Hematopoietic multipotent progenitor cell treated with erythropoietin and hydrocortisone succinate and interleukin-3 and kit ligand, for 4 days (in vitro differentiated cells): Measurements from ENCODE around the gene WDR74.
A peak's percentile ranks its signal among the peaks of the same experiment; 100 is the strongest.
"Not testable (repeated sequence)": the region's sequence is repeated elsewhere in the genome, so short reads cannot be mapped to it uniquely, and the experiment has no call there.

Source experiments
- DNase-seq: peaks from one replicate; pipeline ENCODE4 v3.0.0-alpha.2; 2015

Gene WDR74

DNA sequence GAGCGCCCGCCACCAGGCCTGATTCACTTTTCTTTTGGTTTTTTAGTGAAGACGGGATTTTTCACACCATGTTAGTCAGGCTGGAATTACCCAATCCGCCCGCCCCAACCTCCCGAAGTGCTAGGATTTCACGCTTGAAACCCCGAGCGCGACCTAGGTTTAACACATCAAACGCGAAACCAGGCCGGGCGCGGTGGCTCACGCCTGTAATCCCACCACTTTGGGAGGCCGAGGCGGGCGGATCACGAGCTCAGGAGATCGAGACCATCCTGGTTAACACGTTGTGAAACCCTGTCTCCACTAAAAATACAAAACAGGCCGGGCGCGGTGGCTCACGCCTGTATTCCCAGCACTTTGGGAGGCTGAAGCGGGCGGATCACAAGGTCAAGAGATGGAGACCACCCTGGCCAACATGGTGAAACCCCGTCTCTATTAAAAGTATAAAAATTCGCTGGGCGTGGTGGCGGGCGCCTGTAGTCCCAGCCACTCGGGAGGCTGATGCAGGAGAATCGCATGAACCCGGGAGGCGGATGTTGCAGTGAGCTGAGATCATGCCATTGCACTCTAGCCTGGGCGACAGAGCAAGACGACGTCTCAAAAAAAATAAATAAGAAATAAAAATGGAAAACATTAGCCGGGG lies 1.5 kb upstream of the WDR74 start:
- peak; percentile 77 for DNase-seq

DNA sequence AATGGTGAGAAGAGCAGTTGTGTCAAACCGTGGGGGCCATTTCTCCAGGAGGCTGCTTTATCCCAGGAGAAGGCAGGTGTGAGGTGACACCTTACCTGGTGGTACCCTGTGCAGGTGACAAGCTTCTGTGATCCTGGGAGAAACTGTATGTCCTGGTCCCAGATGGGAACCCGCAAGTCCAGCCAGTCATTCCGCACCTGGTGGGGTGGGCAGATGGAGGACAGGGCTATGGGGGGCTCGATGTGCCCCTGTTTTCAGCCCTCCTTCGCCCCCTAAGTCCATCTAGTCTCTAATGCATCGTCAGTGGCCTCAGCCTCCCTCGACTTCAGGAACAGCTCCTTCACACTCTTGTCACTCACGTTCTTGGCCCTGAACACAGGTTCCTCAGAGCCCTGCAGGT lies 4.1 kb downstream of the WDR74 start:
- DNase-seq = no peak

DNA sequence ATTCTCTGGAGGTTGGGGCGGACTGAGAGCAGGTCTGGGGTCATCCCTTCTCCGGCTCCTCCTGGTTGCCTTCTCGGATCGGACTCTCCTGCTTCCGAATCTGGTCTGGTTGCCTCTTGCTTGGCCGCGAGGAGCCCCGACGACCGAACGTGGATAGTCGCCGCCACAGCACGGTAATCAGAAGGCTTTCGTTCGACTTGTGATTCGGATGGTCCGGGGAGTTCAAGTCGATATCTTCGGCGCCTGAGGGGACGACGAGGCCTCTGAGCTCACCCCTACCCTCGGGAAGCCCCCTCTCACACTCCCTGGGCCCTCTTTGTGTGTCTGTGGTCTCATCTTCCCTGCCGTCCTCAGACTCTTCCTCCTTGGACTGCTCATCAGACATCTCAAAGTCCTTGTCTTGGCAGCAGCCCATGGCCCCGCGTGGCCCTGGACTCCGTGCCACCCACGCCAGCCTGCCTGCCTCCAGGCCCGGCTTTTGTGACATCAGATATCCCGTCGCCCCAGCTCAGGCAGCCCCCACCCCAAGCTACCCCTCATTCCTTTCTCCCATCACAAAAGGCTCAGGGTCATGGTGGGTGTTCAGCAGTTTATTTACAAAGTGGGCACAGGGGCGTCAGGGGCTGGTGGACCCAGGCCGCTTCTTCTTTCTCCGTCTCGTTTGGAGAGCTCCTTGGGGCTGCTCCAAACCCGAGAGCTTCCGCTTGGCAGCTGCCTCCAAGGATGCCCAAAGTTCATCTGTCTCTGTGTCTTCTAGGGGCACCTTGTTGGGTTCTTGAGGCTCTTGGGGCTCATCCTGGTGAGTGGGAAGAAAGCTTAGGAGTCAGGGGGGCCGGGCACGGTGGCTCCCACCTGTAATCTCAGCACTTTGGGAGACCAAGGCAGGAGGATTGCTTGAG lies 6.8 kb downstream of the WDR74 start, which contains the start of gene TEX54:
TSS of gene TEX54 (minus strand) at position 506 of the 899 bp plus-strand sequence.
- no peak for DNase-seq

DNA sequence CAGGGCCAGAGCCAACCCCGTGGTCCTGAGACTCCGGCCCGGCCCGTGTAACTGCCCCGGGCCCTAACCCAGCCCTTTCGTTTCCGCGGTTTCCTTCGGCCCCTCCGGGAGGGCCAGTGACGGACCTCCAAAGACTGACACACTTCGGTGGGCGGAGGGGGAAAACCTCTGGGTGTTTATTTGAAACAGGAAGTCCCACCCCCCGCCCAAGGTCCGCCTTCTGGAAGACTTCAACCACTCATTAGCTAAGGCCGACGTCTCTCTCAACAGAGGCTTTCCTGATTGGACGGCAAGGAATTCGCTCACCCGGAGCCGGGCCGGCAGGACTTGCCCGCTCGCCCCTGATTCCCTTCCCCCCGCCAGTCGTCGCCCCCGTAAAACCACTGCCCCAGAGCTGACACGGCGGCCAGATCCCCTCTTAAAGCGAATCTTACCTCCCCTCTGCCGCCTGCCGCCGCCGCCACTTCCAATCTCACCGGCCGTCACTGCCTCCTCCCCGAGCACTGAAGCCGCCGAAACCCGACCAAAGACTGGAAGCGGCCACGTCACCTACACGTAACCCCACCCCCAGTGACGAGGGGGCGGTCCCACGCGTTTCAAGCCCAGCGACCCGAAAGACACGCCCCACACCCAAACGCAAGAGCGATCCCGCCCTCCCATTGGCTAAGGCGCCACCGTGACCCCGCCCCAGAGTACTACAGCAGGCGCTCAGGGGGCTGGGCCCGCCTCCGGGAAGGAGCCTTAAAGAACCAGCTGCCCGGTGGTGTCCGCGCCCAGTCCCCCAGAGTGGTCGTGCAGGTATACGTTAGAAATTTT lies 7.7 kb downstream of the WDR74 start, which contains the start of gene STX5:
TSS of gene STX5 (minus strand) at position 532 of the 816 bp plus-strand sequence. CDS start 808 bp downstream, outside the sequence.
- peak; percentile 100 for DNase-seq

DNA sequence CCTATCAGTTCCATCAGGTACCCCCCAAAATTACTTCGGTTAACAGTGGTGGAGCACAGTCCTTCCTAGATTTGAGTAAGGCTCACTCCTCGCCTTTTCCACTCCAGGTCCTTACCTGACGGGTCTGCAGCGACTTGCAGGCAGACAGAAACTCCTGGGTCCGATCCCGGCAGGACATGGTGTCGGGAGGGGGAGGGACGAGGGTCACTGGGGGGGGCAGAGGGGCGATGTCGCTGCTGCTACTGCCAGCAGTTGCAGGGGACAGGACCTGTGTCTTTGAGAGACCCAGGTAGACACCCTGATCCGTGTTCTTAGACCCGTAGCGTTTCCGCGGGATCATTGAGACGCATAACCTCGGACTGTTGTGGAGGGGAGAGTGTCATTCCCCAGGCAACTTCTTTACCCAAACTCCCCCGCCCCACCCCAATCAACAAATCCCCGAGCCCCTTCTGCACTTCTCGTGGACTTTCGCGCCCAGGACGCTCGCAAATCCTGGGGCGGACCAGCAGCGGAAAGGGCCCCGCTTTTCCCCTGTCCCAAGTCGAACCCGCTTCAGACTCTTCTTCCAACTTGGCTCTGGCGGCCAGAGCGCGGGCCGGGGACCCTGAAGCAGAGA lies 8.4 kb downstream of the WDR74 start:
- peak; percentile 83 for DNase-seq

DNA sequence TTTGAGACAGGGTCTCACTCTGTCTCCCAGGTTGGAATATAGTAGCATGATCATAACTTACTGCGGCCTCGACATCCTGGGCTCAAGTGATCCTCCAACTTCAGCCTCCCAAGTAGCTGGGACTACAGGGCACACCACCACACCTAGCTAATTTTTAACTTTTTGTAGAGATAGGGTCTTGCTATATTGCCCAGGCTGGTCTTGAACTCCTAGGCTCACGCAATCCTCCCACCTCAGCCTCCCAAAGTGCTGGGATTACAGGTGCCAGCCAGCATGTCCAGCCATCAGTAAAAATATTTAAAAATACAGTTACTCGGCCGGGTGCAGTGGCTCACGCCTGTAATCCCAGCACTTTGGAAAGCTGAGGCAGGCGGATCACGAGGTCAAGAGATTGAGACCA lies 11.3 kb downstream of the WDR74 start:
- not testable (repeated sequence) for DNase-seq

DNA sequence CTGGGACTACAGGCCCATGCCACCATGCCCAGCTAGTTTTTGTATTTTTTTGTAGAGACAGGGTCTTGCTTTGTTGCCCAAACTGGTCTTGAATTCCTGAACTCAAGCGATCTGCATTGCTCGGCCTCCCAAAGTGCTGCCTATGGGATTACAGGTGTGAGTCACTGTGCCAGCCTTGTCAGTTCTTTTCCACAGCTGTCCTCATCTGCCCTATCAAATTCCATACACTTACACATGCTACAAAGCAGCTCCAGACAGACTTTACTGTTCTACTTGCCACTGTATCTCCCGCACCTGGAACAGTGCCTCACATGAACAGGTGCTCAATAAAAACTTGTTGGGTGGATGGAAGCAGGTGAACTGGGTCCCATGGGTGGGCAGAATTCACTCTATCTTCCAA lies 15.7 kb downstream of the WDR74 start:
- DNase-seq = no peak

DNA sequence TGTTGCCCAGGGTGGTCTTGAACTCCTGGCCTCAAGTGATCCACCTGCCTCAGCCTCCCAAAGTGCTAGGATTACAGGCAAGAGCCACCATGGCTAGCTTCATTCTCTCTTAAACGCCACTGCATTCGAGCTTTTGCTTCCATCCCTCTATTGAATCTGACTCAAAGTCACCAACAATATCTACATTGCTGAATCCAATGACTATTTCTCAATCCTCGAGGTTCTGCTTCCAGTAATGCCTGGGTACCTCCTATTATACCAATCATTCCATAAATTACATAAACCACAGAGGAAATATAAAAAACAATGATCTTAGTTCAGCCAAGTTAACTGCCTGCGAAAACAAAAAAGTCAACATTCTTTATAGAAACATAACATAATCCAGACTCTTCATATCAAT lies 22.3 kb downstream of the WDR74 start:
- no peak for DNase-seq

DNA sequence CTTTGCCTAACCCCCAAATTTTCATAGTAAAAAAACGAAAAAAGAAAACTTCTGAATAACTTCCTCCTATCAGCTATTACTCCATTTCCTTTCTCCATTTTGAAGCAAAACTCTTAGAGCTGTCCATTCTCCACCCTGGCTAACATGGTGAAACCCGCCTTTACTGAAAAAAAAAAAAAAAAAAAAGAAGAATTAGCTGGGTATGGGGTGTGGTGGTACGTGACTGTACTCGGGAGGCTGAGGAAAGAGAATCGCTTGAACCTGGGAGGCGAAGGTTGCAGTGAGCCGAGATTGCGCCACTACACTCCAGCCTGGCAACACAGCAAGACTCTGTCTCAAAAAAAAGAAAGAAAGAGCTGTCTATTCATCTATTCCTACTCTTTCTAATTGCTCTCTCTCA lies 22.8 kb downstream of the WDR74 start:
- DNase-seq = peak; percentile 34

DNA sequence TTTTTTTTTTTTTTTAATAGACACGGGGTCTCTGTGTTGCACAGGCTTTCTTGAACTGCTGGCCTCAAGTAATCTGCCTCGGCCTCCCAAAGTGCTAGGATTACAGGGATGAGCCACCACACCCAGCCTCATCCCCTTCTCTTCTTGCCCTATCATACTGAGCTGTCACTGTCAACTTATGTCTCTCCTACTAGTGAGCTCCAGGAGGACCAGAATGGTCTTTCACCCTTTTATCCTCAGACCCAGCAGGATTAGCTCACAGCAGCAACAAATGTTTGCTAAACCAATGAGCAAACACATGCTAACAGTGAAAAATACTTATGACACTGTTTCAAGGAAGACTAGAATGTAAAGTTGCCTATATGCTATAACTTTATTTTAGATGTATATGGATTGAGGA lies 27.7 kb downstream of the WDR74 start:
- no peak for DNase-seq

DNA sequence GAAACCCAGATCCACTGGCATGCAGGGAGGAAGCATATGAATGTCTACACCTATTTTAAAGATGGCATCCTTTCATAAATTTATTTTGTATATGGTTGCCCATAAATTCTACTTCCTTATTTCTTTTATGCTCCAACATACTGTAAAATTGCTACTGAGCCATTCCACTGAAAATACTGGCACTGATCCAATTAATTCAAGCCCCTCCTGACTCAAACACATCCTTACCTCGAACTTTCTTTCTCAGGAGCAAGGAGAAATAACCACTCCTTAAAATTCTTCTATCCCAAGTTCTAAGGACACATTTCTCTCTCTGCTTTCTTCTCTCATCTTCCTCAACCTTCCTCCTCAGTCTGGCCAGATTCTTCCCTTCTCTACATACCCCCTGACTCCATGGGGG lies 28.6 kb downstream of the WDR74 start:
- DNase-seq = no peak

DNA sequence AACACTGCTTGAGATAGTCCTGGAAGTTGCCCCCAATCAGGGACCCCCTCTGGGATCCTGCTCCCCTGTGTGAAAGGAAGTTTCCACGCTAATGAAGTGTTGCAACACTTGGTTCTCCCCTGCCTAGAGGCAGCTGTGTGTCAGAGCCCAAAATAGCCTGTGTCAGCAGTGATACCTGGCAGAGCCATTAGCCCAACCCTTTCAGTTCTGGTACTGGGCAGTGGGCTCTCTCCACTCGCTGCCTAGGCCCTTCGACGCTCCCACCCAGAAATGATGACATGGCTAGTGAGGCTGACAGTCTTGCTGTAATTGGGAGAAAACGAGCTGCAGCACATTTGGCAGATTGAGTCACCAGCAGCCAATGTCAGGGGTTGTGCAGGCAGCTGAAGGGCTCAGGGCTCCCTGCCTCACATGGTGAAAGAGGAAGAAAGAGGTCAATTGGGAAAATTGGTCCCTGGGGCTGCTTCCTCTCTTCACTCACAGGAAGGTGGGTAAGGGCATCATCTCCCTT lies 32.7 kb downstream of the WDR74 start:
- DNase-seq = peak; percentile 26

DNA sequence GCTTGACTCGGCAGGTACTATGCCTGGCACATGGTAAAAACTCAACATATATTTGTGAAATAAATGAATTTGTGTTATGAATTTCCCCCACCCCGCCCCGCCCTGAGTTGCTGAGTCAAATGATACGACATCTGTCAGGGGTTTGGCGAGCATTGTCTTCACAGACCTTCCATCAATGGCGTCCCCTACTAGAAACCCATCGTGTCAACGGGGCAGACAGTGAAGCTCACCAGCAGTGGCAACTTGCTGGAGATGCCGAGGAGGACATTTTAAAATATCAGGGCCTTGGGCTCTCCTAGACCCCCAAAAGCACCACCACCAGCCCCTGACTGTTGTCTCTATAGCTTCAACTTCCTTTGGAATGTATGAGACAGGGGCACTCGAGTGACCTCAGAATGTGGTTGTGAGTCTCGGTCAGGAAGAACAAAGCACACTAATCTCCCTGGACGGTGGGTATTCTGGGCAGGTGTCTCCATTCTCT lies 33.4 kb downstream of the WDR74 start:
- DNase-seq = peak; percentile 59

DNA sequence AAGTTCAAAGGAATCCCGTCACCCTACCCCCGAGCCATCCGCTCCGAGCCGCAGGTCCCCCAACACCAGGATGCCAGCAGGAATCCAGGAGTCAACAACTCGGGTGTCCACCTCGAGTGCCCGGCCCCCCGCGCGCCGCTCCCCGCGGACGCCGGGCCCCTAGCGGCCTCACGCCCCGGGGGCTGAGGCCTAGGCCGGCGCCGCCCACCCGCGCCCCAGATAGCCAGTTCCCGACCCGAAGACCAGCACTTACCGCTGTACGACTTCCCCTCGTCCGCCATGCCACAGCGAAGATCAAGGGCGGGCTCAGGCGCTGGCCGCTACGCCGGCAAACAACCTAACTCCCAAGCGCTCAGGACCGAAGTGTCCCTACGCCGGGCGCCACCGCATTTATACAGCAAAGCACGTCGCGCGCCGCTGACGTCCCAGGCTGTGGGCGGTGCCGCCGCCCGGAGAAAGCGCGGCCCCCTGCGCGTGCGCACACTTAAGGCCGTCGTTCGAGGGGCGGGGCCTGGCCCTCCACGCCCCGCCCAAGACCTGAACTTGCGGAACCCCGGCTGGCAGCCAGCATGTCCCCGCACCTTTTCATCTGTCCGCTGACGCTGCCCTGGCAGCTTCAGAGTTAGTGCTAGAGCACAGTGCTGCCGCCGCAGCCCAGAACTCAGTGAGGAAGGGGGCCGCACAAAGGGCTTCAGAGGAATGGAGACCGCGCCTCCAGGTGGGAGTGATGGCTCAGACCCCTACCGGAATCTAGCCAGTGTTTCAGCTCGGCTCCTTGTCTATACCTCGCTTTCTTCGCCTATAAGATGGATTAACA lies 34.1 kb downstream of the WDR74 start, which contains the start of gene NXF1:
TSS of gene NXF1 (minus strand) at position 365 of the 817 bp plus-strand sequence. CDS start at position 281, 84 bp downstream.
- peak; percentile 97 for DNase-seq

DNA sequence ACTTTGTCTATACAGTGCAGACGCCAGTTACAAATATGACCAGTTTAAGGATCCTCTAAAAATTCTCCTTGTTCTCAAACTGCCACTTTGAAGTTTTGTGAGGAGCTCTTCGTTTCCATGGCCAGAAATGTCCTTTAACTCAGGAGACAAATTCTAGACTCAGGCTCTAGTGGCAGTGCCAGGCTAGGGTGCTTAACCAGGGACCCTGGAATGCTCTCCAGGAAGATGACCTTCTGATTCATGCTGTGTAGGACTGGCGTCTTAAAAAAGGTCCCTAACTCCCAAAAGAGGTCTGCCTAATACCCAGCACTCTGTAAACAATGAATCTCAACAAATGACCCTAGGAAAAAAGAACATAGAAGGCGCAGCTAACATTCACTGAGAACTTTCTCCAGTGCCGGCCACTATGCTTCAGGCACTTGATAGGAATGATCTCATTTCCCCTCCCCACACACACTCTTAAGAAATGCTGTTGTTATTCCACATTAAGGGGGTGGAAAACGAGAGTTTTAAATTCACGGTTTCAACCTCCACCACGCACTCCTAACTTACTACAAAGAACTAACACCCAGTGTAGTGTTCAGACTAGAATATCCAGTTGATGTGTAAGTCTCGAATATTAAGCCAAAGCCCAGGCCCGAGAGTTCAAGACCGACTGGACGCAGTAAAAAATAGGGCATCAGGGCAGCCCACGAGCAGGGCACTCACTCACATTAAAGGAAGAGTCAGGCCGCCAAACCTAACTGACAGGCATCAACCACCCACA lies 34.9 kb downstream of the WDR74 start:
- peak; percentile 34 for DNase-seq

DNA sequence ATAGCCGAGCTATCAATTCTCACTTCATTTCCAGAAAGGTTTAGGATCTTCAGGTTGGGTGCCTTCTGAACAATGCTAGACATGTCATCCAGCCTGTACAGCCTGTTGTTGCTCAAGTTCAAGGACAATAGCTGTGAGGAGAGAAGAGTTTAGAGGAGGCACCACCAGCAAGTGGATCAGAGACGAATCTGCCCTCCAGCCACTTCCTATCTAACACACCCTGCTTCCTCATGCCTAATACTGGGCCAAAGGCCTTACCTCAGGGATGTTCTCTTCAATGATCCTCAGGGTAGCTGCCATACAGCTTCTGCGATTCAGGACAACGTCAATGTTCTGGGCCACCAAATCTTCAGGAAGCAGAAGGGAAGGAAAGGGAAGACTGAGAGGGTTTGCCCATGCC lies 38.3 kb downstream of the WDR74 start:
- no peak for DNase-seq

DNA sequence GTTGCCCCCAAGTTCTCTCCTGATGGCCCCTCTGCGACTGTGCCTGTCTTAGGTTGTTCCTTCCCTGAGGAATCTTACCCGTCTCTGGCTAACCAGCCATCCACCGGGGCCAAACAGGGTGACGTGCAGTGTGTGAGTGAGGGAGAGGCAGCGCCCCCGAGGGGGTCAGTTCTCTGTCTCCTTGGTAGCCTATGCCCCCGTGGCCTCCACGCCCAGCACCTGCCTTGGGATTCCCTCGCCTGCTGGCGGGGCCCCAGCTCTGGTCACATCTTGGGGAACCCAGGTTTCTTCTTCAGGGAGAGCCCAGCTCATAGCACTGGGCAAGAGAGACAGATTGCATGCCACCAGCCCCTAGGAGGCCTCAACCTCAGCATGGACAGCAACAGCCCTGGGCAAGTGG lies 39.9 kb downstream of the WDR74 start:
- DNase-seq = no peak

DNA sequence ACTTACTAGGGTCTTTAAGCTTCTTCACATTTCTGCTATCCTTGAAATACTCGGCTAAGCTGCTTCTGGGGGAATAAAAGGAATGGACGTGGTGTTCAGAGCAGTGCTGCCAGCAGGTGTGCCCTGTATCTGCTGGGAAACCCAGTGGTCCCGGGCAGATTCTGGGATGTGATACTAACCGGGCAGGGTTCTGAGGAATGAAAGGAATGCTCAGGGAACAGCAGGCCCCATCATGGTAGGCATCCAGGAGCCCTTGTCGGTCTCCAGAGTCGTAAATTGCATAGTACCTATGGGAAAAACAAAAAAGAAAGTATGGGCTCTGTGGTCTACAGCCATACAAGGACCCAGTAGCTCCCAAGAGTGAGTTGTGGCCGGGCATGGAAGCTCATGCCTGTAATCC lies 43.1 kb downstream of the WDR74 start:
- DNase-seq = no peak

DNA sequence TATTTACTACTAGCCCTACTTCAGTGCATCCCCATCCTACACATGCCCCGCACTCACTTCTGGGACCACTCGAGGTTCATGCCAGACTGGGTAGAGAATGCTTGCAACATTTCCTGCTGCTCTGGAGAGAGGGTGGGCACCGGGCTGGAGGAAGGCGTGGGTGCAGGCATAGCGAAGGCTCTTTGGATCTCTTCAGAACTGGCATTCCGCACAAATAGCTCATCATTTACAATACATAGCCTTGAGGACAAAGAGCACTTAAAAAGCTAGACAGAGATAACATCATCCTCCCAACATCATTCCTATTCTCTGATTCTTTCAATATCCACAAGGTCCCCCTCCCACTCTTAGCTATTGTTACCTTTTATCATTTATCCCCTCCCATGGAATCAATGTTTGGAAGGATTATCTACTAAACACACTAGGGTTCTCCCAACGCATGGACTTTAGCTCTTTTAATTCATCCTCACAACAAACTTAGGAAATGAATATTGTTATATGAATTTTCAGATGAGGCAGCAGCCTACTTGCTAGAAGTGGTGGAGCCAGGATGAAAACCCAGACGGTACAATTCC lies 45.1 kb downstream of the WDR74 start:
- DNase-seq = no peak

DNA sequence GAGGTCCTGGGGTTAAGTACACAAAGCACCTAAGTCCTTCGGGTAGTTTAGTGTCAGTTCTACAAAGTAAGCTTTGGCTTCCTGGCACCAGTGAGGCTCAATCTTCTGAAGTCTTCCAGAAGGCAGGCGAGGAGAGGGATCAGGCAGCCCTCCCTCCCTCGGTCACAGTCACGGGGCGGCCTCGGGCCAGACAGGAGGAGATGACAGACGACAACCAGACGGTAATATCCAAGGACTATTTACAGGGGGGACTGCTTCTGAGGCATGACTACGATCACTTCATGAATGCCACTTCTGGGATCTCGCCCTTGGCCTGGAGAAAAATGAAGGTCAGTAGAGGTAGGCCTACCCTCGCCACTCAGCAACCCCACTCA lies 47.2 kb downstream of the WDR74 start:
- DNase-seq = no peak
